KOPT-K1 (cell line): ENCODE results near the gene DCAF10.
A peak's percentile ranks its signal among the peaks of the same experiment; 100 is the strongest.
"Not testable (repeated sequence)": the region's sequence is repeated elsewhere in the genome, so short reads cannot be mapped to it uniquely, and the experiment has no call there.

Experiments
- H3K27ac ChIP-seq: fragments of 200-600 bp; sonication (generic); 2 replicates; pipeline ENCODE4 v1.5.1; 2016; ENCODE audit warnings: antibody characterized with exemption, mild to moderate bottlenecking, low read depth, low read length; ENCODE audit not compliant: poor library complexity, severe bottlenecking
- H3K36me3 ChIP-seq: fragments of 200-600 bp; sonication (generic); 2 replicates; pipeline ENCODE4 v1.5.1; 2017; ENCODE audit warnings: antibody characterized with exemption, mild to moderate bottlenecking, low read length, moderate library complexity; ENCODE audit not compliant: insufficient read depth
- H3K9me3 ChIP-seq: fragments of 200-600 bp; sonication (generic); 2 replicates; pipeline ENCODE4 v1.5.1; 2017; ENCODE audit warnings: antibody characterized with exemption, low read length, mild to moderate bottlenecking; ENCODE audit not compliant: insufficient read depth, poor library complexity, severe bottlenecking

DCAF10 gene

GRCh38 chr9:37870799-37871176 is 70.2 kb downstream of the DCAF10 start:
- peaks cover 14% of the 10 kb centered on the region for H3K36me3 ChIP-seq
- no peaks in the 10 kb centered on the region for H3K9me3 ChIP-seq
- H3K27ac ChIP-seq, result no peak overlapping the region

DNA sequence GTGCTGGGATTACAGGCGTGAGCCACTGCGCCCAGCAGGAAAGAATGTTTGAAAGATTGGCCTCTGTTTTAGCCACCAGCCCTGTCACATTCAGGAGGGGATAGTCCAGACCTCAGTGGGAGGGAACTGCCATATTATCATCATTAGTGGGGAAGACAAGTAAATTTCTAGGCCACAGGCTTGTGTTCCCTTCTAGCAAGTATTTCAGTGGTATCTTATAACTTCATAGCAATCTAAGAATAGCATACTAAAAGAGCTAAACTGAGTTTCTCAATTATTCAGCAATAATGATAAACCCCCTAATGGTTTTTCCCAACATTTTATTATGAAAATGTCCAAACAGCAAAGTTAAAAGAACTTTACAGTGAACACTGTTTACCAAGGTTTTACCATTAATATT is 73.4 kb downstream of the DCAF10 start:
- Histone ChIP-seq H3K27ac (no peak overlapping the region), H3K9me3 (peaks cover 11% of the 10 kb centered on the region), H3K36me3 (peaks cover 18% of the 10 kb centered on the region)

DNA sequence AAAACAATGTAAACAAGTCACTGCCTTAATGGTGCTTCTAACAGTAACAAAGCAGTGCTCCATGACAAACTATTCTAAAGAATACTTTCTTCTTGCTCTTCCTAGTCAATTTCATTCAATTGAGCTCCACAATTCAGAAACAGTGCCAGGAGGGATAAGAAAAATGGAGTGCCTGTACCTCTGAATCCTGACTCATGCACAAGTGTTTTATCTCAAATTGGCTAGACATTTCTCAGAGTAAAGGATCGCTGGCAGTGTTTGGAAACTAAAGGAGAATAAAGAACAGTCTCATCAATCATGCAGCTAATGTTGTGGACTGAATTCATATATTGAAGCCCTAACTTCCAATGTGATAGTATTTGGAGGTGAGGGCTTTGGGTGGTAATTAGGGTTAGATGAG is 75.8 kb downstream of the DCAF10 start:
- Histone ChIP-seq H3K36me3 (peaks cover 37% of the 10 kb centered on the region), H3K27ac (no peak overlapping the region), H3K9me3 (peaks cover 11% of the 10 kb centered on the region)

GRCh38 chr9:37880916-37881479 is 80.4 kb downstream of the DCAF10 start:
- Histone ChIP-seq H3K36me3 (peaks cover 46% of the 10 kb centered on the region), H3K27ac (no peak overlapping the region), H3K9me3 (peaks cover 11% of the 10 kb centered on the region)

DNA sequence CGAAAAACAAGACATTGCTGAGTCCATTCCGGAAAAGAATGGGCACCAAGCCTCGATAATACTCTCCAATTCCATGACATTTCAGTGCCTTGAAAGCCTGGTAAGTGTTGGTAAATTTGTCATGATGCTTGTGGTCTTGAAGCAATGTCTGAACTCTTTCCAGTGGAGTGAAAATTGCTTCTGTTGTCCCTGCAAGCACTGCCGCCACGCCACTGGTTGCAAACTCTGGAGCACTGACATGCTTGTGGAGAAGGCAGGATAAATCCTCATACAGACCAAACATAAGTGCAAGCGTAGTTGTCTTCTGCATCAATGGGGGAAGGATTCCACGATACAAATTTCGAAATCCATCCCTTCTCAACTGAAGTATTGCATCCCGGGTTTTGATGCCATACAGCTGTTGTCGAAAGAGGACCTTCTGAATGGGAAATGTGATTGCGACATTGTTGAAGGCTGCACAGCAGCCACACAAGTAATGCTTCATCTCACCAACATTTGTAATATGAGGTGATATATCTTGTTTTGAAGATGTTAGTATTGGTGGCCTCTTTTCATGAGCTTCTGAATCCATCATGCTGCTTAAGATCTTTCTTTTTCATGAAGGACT is 87.5 kb downstream of the DCAF10 start:
- H3K9me3 ChIP-seq, result not testable (repeated sequence)

GRCh38 chr9:37889536-37889935 is 88.9 kb downstream of the DCAF10 start:
- Histone ChIP-seq H3K9me3 (no peaks in the 10 kb centered on the region), H3K27ac (no peak overlapping the region), H3K36me3 (peaks cover 55% of the 10 kb centered on the region)

More for the DNA sequence above, 87.5 kb downstream of the DCAF10 start:
- peaks cover 40% of the 10 kb centered on the region for H3K36me3 ChIP-seq
- not testable (repeated sequence) for H3K27ac ChIP-seq

- peaks cover 62% of the 10 kb centered on the region for H3K36me3 ChIP-seq
- H3K27ac ChIP-seq, H3K9me3 ChIP-seq: not testable (repeated sequence)
These were observed 90.4 kb downstream of the DCAF10 start for GRCh38 chr9:37891042-37891441.

GRCh38 chr9:37892063-37892462 is 91.5 kb downstream of the DCAF10 start:
- Histone ChIP-seq H3K9me3 (no peaks in the 10 kb centered on the region), H3K36me3 (peaks cover 64% of the 10 kb centered on the region), H3K27ac (no peak overlapping the region)

DNA sequence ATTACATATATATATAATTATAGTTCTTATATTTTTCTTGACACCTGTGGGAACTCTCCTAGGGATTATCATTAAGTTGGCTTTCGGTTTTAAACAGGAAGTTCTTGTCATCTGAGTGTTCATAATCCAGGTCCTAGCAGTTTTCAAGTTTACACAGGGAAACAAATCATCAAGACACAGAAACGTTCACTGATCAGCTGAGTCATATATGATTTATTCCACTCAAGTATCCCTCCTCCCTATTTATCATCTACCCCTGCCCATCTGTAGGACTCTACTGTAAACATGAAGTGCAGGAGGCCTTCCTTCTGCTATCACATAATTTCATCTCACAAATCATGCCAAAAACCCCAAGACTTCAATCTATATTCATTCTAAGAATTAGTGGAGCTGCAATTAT is 97.1 kb downstream of the DCAF10 start:
- Histone ChIP-seq H3K36me3 (peaks cover 70% of the 10 kb centered on the region), H3K27ac (no peak overlapping the region), H3K9me3 (no peaks in the 10 kb centered on the region)

- Histone ChIP-seq H3K36me3 (peaks cover 56% of the 10 kb centered on the region), H3K27ac (no peak overlapping the region)
These were observed 98.4 kb downstream of the DCAF10 start for GRCh38 chr9:37899041-37899440.

DNA sequence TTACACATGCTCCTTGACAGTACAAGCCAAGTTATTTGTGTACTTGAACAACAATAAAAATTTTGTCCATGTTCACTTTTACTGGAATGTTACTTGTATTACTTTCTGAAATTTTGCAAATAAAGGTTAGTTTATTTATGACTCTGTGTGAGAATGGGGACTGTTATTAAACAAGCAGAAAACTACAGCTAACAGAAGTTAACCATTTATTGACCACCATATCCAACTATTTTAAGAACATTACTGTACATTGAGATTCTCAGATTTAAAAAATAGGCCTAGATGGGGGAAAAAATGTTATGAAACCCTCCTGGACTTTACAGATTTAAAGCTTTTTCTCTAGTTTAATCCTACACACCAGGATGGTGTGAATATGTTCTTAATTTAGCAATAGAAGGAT is 101.5 kb downstream of the DCAF10 start:
- H3K36me3 ChIP-seq, result peaks cover 26% of the 10 kb centered on the region
- no peak overlapping the region for H3K27ac ChIP-seq
- no peaks in the 10 kb centered on the region for H3K9me3 ChIP-seq

More at GRCh38 chr9:37899041-37899440, 98.4 kb downstream of the DCAF10 start:
- no peaks in the 10 kb centered on the region for H3K9me3 ChIP-seq

- Histone ChIP-seq H3K9me3 (no peaks in the 10 kb centered on the region), H3K36me3 (peaks cover 18% of the 10 kb centered on the region), H3K27ac (peak overlapping the region; percentile 66)
These were observed 102.4 kb downstream of the DCAF10 start for GRCh38 chr9:37902796-37903646.

DNA sequence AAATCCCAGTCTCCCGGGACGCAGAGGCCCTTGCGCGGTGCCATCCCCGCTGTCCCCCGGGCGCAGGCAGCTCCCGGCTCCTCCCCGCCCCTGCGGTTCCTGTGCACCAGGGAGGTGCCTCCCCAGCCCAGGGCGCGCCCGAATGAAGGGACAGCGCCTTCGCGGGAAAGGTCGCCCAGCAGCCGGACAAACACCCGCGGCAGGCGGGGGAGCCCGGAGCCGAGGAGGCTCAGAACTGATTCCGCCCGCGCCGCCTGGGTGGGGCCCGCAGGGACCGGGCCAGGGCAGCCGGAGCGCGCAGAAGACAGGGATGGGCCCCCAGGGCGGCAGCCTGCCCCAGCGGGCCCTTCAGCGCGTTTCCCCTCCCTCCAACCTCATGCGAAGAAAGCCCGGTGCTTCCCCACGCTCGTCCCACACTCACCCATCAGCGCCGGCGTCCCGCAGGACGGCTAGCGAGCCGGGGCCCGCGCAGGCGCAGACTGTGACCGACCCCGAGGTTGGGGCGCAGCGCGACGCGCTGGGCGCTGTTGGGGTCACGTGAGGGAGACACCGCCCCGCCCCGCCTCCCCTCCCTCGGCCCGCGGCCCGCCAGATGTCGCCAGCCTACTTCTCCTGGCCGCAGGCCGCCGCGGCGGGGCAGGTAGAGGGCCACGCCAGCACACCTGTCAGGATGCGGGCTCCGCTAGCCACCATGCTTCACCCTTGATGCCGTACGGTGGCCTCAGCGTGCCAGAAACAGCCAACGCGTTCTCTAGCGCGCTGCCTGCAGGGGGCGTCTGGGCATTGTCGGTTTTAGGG is 103.2 kb downstream of the DCAF10 start, which contains the start of gene SLC25A51:
TSS of gene SLC25A51 (minus strand) at position 481 of the 798 bp plus-strand sequence. CDS start 15,577 bp downstream, outside the sequence.
- Histone ChIP-seq H3K27ac (peak within 1 kb of the TSS; percentile 66), H3K36me3 (peaks cover 13% of the 10 kb centered on the region), H3K9me3 (no peaks in the 10 kb centered on the region)

DNA sequence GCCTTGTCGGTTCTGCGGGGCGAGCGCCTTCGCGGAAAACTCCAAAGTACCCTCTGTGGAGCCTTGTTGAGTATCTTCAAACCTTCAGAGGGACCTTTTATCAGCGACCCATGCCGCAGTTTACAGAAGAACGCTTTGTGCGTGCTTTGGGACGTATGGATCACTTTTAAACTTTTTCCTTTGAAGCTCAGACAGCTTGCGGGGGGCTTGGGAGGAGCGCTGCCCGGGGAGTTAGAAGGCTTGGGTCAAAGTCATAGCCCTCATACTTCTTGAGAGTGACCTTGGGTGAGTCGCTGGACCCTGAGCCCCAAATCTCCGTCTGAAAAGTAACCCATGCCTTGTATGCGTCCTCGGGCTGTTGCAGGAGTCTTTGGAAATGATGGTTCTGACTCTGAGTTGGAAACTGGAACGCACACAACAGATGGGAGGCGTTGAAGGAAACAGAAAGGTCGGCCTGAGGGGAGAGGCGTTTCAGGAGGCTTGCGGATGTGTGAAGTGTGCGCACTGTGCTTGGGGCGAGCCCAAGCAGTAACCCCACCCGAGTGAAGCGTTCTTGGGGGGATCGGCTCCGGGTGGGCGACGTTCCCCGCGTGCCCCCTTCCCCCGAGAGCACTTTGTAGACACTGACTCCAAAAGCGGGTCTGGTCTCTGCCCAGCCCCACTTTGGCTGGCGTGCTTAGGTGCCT is 104.0 kb downstream of the DCAF10 start:
- peaks cover 6% of the 10 kb centered on the region; the same call in 1 of the 2 replicates for H3K36me3 ChIP-seq

More for the DNA sequence above, 104.0 kb downstream of the DCAF10 start:
- peak overlapping the region; percentile 66 for H3K27ac ChIP-seq
- H3K9me3 ChIP-seq, result no peaks in the 10 kb centered on the region
